Central memory CD4-positive, alpha-beta T cell (primary cell): ENCODE results near the gene KNOP1.
A peak's percentile ranks its signal among the peaks of the same experiment; 100 is the strongest.

Experiments
- DNase-seq: peaks from one replicate; pipeline ENCODE4 v3.0.0; 2022
- total RNA-seq, 3 experiments: gene quantifications; one replicate each; lab custom pipeline; 2026; lab: John Stamatoyannopoulos, UW

The KNOP1 gene, protein sequence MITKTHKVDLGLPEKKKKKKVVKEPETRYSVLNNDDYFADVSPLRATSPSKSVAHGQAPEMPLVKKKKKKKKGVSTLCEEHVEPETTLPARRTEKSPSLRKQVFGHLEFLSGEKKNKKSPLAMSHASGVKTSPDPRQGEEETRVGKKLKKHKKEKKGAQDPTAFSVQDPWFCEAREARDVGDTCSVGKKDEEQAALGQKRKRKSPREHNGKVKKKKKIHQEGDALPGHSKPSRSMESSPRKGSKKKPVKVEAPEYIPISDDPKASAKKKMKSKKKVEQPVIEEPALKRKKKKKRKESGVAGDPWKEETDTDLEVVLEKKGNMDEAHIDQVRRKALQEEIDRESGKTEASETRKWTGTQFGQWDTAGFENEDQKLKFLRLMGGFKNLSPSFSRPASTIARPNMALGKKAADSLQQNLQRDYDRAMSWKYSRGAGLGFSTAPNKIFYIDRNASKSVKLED
- 23.9 to 57.5 (median 34.3) reads per million in 3 experiments for total RNA-seq

DNA sequence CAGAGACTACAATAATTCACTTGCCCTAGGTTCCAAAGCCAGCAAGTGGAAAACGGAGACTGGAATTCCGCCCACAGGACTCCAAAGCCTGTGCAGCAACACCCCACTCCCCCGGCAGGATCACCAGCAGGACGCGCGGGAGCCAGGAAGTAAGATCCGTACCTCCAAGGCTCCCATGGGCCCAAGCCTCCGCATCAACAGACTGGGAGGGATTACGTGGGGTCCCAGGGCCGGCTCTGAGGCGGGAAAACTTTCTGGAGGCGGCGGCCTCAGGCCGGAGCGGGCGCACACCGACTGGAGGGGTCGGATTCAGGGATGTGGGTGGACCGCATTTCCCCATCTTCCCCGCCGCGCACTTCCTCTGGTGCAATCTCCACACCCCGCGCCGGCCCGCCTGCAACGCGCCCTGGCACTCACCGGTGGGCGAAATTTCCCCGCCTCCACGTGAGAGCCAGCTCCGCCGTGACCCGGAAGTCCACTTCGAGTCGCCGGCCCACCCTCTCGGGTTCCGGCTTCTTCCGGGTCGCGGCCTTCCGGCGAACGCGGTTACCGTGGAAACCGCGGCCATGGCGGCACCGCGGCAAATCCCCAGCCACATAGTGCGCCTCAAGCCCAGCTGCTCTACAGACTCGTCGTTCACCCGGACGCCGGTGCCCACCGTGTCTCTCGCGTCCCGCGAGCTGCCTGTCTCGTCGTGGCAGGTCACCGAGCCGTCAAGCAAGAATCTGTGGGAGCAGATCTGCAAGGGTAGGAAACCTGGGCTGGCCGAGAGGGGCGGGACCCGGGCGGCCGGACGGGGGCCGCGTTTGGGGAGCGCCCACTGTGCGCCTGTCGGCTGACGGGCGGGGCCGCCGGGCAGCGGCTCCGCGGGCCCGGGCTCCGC is at the start of gene KNOP1, which contains the start of gene IQCK:
Gene KNOP1 (minus strand): TSS at position 487 of the 883 bp plus-strand sequence. CDS start 3,192 bp downstream, outside the sequence.
Gene IQCK (plus strand): TSS at position 531 of the 883 bp plus-strand sequence. CDS start 36 bp downstream, at position 567.
- peak; percentile 87 for DNase-seq

DNA sequence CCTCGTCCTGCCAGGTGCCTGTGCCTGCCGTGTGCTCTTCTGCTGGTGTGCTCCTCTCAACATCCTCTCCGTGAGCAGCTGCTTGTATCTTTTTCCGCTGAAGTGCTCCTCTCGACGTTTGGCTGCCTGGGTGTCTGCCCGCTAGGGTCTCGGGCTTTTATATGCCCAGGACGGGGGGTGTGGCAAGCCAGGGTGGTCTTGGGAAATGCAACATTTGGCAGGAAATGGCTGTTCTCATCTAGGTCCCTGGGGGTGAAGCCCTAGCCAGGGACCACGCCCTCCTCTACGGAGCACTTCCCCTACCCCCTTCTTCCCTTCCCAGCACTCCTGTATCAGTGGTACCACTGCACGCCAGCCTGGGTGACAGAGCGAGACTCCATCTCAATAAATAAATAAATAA is 49.5 kb upstream of the KNOP1 start:
- DNase-seq: no peak

DNA sequence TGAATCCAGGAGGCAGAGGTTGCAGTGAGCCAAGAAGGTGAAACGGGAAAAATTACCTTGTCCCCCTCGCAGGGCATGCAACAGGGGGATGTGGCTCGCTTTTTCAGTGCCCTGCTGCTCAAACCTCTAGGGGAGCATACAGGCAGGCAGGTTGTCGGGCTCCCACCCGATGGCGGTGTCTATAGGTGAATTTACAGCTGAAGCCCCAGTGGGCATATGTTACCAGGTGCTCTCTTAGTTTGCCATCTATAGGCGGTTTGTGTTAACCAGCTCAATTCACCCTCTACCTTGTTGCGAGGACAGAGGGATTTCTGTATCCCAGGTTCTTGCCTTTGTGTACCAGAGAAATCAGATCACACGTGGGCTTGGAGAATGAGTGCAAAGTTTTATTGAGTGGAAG is 49.0 kb upstream of the KNOP1 start:
- no peak for DNase-seq

DNA sequence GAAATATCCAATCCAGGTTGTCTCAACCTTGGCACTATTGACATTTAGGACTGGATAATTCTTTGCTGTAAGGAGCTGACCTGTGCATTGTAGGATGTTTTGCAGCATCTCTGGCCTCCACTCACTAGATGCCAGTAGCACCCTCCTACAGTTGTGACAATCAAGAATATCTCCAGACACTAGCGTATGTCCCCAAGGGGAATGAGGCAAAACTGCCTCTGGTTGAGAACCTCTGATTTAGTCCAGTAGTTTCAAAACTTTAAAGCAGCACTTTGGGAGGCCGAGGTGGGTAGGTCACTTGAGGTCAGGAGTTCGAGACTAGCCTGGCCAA is 48.5 kb upstream of the KNOP1 start:
- no peak for DNase-seq

DNA sequence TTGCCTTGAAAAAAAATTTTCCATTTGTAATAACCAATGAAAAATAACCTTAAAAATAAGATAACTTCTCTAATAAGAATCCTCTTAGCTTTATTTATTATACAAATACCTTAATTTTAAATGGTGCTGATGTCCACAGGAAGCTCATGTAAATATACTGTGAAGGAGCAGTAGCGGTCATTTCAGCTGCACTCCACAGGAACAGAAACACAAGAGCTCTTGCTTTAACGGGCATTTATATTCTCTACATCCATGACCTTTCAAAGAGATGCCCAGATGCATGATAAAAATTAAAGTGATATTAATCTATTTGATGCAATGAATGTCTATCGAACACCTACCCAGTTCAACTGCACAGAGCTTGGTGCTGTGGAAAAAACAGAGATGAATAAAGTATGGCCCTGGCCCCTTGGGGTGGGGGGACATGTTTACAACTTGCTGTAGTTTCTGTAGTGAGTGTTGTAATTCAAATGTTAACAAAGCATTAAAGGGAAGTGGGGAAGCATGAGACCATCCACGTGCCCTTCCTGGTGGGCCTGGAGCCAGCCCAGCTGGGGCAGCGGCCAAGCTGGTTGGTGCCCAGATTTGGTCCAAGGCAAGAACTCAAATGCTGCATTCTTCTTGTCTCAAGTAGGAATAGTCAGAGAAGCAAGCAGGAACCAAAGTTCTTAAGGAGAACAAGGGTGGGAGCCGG is 48.0 kb upstream of the KNOP1 start:
- DNase-seq: no peak

DNA sequence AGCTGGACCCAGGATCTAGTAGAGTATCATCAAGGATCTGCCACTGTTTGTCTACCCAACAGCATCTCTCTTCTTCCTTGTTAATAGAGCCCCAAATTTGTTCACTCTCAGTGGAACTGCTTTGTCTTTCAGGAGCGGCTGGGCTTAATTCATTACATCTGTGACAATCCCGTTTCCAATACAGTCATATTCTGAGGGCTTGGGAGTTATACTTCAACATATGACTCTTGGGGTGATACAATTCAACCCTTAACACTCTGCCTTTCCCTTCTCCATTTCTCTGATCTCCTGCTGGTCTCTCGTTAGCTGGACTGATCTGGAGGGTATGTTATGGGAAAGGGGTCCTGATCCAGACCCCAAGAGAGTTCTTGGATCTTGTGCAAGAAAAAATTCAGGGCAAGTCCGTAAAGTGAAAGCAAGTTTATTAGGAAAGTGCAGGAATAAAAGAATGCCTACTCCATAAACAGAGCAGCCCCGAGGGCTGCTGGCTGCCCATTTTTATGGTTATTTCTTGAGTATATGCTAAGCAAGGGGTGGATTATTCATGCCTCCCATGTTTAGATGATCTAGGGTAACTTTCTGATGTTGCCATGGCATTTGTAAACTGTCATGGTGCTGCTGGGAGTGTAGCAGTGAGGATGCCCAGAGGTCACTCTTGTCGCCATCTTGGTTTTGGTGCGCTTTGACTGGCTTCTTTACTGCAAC is 42.5 kb upstream of the KNOP1 start:
- DNase-seq: no peak

DNA sequence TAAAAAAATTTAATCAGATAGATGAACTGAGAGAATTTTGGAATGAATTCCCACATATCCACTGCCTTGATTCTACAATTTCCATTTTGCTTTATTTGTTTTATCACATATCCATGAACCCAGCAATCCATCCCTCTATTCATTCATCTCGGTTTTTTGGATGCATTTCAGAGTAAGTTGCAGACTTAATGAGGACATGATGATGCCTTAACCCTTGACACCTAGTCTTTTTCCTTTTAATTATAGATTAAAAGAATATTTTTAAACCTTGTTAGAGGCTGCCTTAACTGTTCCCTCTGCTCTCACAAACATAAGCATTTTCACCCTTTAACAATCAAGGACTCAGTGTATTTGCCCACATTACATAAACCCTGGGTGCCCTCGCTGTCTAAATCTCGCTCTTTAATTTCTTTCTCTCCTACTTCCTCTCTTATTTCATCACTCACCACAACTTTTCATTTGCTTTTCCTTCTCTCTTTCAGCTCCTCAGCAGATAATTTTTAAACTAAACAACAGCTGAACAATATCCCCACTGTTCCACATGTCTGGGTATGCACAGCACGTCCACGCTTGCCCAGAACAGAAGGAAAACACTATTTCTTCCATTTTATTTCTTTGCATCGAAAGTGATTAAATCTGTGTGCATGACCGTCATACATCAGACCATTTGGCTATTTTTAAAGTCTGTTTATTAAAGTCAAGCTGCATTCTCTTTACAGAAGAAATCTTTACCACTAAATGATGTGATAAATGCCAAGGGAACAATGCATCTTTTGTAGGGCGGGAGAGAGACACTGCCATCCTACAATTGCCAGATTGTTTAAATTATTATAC is 40.0 kb upstream of the KNOP1 start:
- no peak for DNase-seq

DNA sequence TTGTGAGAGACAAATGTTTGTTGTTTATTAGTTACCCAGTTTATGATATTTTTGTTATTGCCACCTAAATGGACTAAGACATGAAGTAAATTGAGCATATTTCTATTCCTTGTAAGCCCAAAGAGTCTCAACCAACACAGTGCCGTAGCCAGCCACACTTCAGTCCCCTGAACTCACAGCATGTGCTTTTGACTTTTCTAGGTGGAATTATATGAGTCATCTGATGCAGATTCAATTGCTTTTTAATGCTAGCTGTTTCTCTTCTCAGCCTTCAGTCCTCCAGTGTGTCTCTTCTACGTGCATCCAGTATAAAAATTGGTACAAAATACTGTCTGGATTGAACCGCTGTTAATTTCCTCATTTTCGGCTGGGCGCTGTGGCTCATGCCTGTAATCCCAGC is 39.0 kb upstream of the KNOP1 start:
- no peak for DNase-seq

DNA sequence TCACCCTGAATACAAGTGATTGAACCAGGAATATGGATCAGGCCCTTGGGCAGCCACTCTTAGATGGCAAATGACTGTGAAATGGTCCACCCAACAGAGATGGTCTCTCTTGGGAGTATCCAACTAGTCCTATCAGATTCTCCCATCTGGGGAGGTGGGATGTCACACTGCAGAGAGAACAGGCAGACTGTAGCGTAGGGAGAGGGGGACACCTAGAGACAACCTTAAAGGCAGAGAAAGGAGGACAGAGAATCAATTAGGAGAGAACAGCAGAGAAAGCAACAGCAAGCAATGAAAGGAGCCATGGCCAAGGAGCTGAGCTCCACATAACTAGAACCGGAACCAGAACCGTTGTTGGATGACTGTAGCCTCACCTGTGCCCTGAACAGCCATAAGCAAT is 37.2 kb upstream of the KNOP1 start:
- DNase-seq: no peak

DNA sequence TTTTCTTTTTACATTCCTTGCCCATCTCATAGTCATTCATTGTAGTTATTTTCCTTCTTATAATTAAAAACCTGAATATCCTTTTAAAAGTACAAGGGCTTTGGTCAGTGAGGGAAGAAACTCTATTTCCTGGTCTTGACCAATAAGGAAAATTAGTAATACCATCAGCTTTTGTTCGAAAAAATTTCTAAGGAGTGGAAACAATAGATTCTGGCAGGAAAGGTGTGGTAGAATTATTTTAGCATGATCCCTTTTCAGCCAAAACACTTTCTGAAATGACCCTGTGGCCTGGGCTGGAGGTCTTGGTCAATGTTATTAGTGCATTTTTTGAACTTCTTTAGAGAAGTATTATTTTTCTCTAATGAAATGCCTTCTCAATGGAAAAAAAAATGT is 36.6 kb upstream of the KNOP1 start:
- no peak for DNase-seq

DNA sequence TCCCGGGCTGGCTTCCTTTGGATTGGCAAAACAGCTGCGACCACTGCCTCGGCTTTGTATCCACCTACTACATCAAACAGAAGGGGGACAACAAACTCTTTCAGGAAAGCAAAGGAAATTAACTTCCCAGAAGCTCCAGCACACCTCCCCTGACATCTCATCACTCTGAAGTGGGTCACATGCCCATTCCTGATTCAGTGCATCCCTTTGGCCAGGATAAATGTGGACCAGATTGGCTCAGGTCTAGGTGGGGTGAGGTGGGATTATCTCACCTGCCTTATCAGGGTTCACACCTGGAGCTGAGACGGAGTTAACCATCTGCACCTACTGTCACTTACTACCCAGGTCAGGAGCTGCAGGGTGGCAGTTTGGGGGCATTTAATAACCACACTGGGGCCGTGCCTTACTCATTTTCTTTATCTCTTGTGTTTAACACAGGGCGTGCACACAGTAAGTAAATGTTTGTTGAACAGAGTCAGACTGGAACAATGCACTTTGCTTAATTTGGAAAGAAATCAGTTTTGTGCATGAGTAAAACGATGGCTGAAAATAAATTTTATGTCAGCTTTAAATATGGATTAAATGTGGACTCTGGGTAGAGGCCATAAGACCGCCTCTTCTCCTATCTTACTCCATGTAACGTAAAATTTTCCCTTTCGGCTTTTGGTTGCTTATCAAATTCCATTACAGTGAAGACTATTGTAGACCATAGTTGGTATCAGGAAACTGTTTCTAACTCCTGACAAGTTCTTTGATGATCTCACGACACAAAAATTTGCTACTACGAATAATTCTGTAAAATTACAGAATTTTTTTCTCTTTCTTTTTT is 36.0 kb upstream of the KNOP1 start:
- DNase-seq: no peak

DNA sequence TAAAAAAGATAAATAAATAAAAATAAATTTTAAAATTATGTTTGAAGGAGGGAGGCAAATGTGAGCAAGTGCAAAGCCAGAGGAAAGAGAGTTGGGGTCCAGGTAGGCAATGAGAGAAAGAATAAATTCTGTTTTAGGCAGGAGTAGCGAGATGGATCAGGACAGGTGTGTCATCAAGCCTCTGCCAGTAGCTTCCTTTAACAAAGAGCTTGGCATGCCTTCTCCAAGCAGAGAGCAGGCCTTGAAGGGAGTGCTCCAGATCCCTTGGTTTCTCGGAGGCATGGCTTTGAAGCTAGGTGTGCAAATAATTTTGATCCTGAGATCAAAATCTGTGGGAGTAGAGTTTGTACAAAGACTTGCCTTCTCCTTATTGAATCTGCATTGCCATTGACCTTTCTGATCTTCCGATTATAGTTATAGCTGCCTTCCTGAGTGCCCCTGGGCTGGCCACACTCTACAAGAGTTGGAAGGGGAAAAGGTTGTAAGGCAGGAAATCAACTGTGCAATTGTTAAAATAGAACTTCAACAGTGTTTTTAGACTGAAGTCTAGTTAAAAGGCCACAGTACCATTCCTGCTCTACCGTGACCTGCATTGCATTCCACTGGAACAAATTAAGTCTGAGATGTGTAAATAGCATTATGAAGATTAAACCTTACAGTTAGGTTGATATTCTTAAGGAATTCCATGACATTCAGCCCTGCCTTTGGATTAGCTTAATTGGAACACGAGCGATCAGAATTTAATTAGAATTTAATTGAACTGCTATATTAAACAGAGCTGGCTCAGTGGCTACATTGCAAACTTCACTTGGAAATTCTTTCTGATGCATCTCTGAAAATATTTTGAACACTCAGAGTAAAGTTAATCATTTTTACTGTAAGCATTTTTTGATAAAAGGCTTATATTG is 33.7 kb upstream of the KNOP1 start:
- DNase-seq: no peak

DNA sequence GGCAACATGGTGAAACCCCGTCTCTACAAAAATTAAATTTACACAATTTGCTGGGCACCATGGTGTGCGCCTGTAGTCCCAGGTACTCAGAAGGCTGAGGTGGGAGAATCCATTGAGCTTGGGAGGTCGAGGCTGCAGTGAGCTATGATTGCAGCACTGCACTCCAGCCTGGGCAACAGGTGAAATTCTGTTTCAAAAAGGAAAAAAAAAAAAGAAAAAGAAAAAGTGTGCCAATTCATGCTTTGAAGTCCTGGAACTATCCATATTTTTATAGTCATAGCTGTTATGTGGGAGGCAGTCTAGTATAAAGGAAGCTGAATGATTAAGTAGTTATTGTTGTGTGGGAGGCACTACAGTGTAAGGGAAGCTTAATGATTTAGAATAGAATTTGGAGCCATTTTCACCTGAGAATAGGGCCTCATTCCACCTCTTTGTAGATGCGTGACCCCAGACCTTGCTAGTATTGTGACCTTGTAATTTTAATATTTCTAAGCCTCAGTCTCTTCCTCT is 31.6 kb upstream of the KNOP1 start:
- no peak for DNase-seq

DNA sequence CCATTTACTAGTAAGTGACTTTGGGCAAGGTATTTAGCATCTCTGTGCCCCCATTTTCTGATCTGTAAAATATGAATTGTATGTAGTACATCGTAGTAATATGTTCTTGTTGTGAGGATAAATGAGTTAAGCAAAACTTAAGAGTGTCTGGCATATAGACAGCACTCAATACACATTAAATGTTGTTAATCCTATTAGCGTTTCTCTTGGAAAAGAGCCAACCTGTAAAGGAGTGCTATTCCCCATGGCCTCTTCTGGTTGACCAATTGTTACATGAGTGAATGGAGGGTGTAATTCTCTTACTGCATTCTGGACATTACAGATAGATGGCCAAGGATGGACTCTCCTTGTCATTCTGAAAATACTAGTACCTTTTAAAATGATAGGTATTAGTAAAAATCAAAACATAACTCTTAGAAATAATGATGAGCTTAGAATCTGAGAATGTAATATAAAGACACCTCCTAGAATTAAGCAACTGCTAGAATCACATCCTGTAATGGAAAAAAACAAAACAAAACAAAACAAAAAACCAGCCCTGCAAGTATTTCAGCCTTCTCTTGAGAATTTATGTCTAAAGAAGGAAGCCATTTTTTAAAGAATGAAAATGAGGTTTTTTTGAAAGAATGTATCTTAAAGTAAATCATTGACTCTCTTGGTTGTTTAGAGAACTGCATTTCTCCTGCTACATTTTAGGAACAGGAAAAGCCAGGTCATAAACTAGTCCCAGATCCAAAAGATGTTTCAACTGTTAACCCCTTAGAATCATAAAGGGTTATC is 30.6 kb upstream of the KNOP1 start:
- no peak for DNase-seq

DNA sequence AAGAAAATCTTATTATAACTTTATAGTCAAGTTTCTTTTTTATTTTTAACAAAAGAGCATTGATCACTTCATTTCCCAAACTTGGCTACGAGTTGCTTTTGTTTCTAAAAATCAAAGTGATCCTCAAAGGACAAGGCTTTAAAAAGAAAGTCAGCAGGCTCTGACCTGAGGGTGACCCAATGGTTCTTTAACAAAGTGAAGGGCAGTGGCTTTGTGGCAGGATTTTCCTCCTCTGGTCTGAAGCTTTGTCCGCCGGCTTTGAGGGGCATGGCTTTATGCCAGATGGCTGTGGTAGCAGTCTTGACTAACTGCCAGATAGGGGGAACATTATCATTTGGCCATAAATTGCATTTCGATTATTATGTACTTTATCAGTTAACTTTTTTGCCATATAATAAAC is 28.5 kb upstream of the KNOP1 start:
- no peak for DNase-seq

DNA sequence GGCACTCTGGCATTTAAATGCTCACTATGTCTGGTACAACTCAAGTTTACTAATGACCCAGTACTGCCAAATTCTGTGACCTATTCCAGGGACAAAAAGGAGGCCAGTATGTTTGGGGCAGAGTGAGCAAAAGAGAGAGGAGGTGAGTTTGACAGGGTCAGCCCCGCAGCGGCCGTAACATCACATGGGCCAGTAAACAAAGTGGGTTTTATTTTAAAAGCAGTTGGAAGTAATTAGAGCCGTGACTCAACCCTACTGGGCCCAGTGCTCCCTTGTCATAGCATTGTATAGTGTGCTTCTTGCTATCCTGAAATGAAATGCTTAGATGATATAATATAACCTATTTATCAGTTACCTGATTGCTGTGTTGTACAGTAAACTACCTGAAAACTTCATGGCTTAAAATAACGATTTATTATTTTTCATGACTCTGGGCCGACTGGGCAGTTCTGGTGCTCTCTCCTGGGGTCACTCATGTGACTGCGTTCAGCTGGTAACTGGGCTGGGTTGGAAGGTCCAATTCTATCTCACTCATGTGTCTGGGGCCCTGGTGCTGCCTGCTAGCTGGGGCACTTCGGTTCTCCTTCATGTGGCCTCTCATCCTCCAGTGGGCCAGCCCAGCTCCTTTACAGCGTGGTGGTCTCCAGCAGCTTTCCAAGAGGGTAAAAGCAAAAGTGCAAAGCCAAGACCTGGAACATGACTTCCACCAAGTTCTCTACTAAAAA is 27.4 kb upstream of the KNOP1 start:
- DNase-seq: no peak

DNA sequence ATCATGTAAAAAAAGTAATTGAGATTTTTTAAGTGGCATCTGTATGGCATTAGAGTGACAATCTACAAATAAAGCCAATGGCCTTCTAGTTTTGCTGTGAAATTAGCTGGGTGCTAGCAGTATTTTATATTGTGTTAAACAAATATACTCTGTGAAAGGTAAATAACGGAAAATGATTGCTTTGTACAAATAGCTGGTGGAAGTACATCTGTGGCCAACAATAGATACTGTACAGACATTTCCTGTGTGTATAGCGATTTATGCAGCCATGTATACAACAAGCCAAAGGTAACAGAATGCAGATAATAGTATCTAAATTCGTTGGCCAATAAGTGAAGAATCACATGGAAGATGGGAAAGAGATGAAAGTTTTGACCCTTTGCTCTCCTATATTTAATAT is 26.6 kb upstream of the KNOP1 start:
- no peak for DNase-seq

DNA sequence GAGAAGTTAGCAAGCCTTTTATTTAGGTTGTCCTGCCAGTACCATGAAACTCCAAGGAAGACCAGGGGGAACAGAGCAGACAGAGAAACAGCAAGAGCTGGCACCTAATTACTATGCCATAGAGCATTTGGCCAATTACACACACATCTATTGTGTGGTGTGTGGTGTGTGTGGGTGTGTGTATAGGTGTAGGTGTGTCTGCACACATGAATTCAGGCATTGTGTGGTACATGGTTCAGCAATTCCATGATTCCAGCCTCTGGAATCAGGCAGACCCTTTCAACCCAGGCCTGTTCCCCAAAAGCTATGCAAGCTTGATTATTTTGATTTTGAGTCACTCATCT is 25.8 kb upstream of the KNOP1 start:
- DNase-seq: no peak
